Measurements from ENCODE around the gene ERMP1. TPM values are rescaled to one million over a fixed set of nuclear protein-coding genes. Genes with fewer than 3 reads are reported as not detected.

Gene ERMP1
- total and polyA plus RNA-seq, 2 of the 8 experiments (the other 6 are each of a cell fraction or from before 2014, with no cell fraction given) = 12.8 to 16.7 TPM

DNA sequence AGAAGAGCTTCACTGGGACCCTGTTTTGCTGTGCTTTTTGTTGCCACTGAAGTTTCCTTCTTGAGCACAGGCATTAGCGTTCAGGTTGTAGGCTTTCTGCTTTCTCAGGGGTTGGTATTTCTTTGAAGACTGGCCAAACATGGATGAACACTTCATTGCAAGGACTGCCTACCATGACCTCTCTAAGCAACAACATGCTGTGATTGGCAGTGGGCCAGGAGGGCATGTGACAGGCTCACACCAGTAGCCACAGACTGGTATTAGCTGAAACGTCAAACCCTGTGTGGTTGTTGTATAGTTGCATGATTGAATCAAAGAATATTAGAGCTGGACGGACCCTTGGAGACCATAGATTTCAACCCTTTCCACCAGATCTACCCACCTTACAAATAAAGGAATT is 37.8 kb upstream of the ERMP1 start (continued):
- TF ChIP-seq, protein P1, sequence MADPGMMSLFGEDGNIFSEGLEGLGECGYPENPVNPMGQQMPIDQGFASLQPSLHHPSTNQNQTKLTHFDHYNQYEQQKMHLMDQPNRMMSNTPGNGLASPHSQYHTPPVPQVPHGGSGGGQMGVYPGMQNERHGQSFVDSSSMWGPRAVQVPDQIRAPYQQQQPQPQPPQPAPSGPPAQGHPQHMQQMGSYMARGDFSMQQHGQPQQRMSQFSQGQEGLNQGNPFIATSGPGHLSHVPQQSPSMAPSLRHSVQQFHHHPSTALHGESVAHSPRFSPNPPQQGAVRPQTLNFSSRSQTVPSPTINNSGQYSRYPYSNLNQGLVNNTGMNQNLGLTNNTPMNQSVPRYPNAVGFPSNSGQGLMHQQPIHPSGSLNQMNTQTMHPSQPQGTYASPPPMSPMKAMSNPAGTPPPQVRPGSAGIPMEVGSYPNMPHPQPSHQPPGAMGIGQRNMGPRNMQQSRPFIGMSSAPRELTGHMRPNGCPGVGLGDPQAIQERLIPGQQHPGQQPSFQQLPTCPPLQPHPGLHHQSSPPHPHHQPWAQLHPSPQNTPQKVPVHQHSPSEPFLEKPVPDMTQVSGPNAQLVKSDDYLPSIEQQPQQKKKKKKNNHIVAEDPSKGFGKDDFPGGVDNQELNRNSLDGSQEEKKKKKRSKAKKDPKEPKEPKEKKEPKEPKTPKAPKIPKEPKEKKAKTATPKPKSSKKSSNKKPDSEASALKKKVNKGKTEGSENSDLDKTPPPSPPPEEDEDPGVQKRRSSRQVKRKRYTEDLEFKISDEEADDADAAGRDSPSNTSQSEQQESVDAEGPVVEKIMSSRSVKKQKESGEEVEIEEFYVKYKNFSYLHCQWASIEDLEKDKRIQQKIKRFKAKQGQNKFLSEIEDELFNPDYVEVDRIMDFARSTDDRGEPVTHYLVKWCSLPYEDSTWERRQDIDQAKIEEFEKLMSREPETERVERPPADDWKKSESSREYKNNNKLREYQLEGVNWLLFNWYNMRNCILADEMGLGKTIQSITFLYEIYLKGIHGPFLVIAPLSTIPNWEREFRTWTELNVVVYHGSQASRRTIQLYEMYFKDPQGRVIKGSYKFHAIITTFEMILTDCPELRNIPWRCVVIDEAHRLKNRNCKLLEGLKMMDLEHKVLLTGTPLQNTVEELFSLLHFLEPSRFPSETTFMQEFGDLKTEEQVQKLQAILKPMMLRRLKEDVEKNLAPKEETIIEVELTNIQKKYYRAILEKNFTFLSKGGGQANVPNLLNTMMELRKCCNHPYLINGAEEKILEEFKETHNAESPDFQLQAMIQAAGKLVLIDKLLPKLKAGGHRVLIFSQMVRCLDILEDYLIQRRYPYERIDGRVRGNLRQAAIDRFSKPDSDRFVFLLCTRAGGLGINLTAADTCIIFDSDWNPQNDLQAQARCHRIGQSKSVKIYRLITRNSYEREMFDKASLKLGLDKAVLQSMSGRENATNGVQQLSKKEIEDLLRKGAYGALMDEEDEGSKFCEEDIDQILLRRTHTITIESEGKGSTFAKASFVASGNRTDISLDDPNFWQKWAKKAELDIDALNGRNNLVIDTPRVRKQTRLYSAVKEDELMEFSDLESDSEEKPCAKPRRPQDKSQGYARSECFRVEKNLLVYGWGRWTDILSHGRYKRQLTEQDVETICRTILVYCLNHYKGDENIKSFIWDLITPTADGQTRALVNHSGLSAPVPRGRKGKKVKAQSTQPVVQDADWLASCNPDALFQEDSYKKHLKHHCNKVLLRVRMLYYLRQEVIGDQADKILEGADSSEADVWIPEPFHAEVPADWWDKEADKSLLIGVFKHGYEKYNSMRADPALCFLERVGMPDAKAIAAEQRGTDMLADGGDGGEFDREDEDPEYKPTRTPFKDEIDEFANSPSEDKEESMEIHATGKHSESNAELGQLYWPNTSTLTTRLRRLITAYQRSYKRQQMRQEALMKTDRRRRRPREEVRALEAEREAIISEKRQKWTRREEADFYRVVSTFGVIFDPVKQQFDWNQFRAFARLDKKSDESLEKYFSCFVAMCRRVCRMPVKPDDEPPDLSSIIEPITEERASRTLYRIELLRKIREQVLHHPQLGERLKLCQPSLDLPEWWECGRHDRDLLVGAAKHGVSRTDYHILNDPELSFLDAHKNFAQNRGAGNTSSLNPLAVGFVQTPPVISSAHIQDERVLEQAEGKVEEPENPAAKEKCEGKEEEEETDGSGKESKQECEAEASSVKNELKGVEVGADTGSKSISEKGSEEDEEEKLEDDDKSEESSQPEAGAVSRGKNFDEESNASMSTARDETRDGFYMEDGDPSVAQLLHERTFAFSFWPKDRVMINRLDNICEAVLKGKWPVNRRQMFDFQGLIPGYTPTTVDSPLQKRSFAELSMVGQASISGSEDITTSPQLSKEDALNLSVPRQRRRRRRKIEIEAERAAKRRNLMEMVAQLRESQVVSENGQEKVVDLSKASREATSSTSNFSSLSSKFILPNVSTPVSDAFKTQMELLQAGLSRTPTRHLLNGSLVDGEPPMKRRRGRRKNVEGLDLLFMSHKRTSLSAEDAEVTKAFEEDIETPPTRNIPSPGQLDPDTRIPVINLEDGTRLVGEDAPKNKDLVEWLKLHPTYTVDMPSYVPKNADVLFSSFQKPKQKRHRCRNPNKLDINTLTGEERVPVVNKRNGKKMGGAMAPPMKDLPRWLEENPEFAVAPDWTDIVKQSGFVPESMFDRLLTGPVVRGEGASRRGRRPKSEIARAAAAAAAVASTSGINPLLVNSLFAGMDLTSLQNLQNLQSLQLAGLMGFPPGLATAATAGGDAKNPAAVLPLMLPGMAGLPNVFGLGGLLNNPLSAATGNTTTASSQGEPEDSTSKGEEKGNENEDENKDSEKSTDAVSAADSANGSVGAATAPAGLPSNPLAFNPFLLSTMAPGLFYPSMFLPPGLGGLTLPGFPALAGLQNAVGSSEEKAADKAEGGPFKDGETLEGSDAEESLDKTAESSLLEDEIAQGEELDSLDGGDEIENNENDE (IDR thresholded peaks at IDR 0.05; ENCODE audit: insufficient replicate concordance, low read length) = no peak
- TF ChIP-seq BACH1 (IDR thresholded peaks at IDR 0.05; ENCODE audit: low read length) (no peak), MAX (IDR thresholded peaks at IDR 0.05) (no peak), GTF2F1 (IDR thresholded peaks at IDR 0.05; ENCODE audit: borderline replicate concordance, low read depth, low read length) (no peak)

Measured in H1 (cell line).